ENCODE data around the gene UBE2O. TPM values are rescaled to one million over a fixed set of nuclear protein-coding genes. Genes with fewer than 3 reads are reported as not detected.
A peak's percentile ranks its signal among the peaks of the same experiment; 100 is the strongest.

The UBE2O gene
- 37.5 TPM for total RNA-seq

GRCh38 chr17:76452660-76453430 lies at the start of gene UBE2O:
Gene UBE2O (minus strand): TSS chr17:76453152. CDS start chr17:76453141, 11 bp downstream.
- no peak for FAIRE-seq
- peak; percentile 92 to 98 for DNase-seq (ENCODE audit: low spot score in 2 of 2)

DNA sequence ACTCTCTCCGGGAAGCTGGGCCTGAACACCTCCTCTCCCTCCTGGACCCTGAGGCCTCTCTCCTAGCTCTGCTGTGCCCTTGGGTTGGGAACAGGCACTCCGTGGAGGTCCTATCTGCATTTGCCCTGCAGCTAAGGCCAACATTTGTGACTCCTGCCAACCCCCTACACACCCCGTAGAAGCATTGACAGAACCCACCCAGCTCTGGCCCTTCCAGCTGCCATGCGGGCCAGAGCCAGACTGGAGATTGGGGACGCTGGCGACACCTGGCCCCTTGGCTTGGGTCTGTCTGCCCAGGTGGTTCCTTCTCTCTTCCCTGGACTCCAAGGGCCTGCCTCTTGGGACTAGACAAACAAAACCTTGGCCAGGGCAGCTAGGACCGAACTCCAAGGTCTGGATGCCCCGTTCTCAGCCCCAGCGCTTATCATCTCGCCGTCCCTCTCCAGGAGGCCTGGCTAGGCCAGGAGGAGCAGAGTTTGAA lies 48.9 kb upstream of the UBE2O start:
- no peak for DNase-seq (ENCODE audit: low spot score in 2 of 2)
- FAIRE-seq: no peak

DNA sequence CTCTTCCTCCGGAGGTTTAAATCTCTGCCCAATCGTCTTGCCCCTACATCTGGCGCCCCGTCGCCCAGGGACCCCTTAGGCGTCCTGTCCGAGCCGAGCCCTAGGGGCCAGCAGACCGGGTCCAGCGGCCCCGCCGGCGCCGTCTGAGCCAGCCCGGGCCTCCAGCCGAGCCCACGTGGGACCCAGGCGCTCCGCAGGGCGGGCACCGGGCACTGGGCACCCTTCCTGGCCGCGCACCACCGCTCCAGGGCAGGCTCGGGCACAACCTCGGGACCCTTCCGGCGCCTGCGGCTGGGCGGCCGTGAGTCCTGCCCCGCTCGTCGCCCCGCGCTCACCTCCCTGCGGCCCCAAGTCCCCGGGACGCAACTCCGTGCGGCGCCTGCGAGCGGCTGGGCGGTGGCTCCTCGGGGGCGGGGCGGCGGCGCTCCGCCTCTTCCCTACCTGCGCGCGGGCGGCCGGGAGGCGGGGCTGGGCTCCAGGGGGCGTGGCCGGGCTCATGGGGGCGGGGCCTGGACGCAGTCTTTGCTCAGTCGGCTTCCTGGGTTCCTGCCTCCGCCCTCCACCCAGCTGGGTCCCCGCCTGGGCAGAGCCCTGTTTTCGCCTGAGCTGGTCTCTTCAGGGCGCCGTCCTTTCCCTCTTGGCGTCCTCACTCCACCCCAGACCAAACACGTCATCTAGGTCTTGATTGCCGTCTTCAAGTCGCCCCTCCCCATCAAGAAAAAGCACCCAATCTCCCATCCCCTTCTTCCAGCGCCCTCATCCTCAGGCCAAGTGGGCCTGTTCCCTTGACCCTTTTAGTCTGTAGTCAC lies 48.3 kb upstream of the UBE2O start, which contains the start of gene RHBDF2:
Gene RHBDF2 (minus strand): TSS at position 406 of the 809 bp plus-strand sequence. CDS start 19,899 bp downstream, outside the sequence.
- DNase-seq (ENCODE audit: low spot score in 2 of 2): peak; percentile 78 to 89
- no peak for FAIRE-seq

GRCh38 chr17:76500747-76501017 lies 47.7 kb upstream of the UBE2O start:
- FAIRE-seq (no peak), DNase-seq (ENCODE audit: low spot score in 2 of 2) (no peak)

GRCh38 chr17:76500074-76500746 lies 47.3 kb upstream of the UBE2O start:
- FAIRE-seq: no peak

GRCh38 chr17:76499267-76499667 lies 46.3 kb upstream of the UBE2O start:
- DNase-seq (ENCODE audit: low spot score in 2 of 2) (no peak), FAIRE-seq (no peak)

More at GRCh38 chr17:76500074-76500746, 47.3 kb upstream of the UBE2O start:
- no peak for DNase-seq (ENCODE audit: low spot score in 2 of 2)

GRCh38 chr17:76498876-76499251 lies 45.9 kb upstream of the UBE2O start:
- FAIRE-seq (no peak), DNase-seq (ENCODE audit: low spot score in 2 of 2) (no peak)

DNA sequence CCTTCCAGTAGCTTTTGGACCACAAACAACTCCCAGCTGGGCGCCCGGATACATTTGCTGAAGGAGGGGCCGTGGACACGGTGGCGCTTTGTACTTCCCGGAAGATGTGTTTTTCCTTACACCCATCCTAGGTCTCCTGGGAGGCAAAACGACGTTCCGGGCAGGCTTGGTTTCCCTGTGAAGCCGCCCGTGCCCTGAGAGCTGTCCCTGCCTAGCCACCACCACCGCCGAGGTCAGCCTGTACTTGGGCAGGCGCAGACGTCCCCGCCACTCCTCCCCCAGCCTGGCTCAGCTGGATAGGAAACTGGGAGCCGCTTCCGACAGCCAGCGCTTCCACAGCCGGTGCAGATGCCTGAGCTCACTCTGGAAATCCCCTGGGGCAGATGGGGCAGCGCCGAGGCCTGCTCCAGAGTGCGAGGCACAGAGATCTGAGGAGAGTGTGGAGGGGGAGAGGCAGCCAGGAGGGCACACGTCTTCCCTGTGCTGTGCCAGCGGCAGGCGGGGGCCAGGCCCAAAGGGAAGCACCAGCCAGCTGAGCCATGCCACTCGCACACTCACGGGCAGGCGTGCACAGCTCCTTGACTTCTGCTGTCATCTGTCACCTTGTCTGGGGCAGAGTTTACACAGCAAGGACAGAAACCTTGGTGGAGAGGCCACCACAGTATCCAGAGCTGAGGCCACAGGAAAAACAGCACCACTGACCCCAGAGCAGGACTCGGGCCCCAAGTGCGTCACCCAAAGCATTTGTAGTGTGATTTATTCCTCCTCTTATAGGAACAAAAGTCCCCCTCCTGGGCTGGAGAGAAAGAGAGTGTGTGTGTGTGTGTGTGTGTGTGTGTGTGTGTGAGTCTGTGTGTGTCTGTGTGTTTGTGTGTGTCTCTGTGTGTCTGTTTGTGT lies 45.3 kb upstream of the UBE2O start:
- DNase-seq (ENCODE audit: low spot score in 2 of 2) (peak; percentile 56 to 75), FAIRE-seq (no peak)

DNA sequence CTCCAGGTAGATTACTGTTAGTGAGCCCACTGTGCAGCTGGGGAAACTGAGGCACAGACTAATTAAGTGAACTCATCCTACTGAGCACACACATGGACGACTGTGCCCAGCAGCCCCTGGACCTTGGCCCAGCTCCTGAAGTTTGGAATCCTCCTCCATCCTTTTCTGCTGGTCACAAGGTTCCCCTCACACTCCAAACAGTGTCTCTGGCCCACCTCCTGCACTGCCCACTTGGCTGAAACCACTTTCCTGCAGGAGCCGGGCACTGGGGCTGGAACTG lies 44.7 kb upstream of the UBE2O start:
- FAIRE-seq (no peak), DNase-seq (ENCODE audit: low spot score in 2 of 2) (no peak)

- FAIRE-seq (no peak), DNase-seq (ENCODE audit: low spot score in 2 of 2) (no peak)
These were observed 43.5 kb upstream of the UBE2O start for GRCh38 chr17:76496464-76496863.

GRCh38 chr17:76495663-76496400 lies 42.9 kb upstream of the UBE2O start:
- DNase-seq (ENCODE audit: low spot score in 2 of 2): no peak
- FAIRE-seq: no peak

DNA sequence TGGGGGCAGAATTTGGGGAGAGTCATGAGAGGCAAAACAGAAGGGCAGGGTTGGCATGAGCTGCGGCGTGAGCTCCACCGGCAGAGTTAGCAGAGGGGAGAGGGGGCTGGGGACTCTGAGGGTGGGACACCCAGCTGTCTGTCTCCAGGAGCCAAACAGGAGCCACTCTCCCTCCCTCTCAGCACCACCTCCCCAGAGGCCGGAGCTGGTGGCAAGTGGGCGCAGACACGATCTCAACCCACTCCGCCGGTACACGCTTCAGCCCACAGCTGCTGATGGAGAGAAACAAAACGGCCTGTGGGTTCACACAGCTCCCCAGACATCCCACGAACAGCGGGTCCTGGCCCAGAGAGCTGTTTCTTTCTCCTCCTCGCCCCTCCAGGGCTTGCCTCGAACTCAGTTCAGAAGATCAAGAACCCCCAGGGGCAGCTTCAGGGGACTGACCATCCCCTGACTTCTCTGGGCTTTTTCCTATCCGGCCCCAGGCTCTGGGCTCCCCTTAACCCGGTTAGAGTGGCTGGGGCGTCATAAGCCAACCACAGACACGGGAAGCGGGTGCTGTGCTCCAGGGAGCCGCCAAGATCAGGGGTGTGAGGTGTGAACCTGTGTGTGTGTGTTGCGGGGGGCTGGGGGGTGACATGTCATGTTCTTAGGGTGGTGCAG lies 40.7 kb upstream of the UBE2O start:
- no peak for FAIRE-seq
- DNase-seq (ENCODE audit: low spot score in 2 of 2): no peak

DNA sequence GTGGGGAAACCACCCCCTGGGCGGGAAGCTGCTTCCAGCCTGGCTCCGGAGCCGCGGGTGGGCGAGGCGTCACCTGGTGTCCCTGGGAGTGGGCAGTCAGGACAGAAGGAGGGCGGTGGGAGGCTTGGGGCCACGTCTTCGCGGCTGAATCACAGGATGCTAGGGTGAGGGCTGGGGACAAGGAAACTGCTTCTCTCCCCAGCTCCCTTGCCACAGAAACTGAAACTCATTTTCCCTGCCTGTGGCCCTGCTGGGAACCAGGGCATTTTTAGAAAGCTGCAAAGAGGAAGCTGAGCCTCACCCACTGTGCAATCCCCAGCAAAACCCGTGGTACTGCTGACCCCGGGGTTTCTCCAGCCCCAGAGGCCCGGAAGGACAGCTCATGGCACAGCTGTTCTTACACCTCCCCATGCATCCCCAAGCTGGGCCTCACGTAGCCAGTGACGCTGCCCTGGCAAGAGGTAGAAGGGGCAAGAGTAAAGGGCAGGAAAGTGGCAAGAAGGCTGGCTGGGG lies 40.1 kb upstream of the UBE2O start:
- DNase-seq (ENCODE audit: low spot score in 2 of 2): peak in 1 of 2 donors; percentile 69
- FAIRE-seq: no peak

- DNase-seq (ENCODE audit: low spot score in 2 of 2): no peak
- FAIRE-seq: no peak
These were observed 39.4 kb upstream of the UBE2O start for GRCh38 chr17:76492123-76492988.

- FAIRE-seq (no peak), DNase-seq (ENCODE audit: low spot score in 2 of 2) (no peak)
These were observed 38.5 kb upstream of the UBE2O start for GRCh38 chr17:76491271-76492122.

- FAIRE-seq: no peak
- no peak for DNase-seq (ENCODE audit: low spot score in 2 of 2)
These were observed 37.3 kb upstream of the UBE2O start for GRCh38 chr17:76490112-76490710.

All from frontal cortex (tissue), 4 donors.